Vagina (tissue), 2 donors: ENCODE results near the gene MAP7.

Source experiments
- CTCF ChIP-seq, 3 experiments: fragments of 450-650 bp in 2 of 3; fragments of 200-600 bp in 1 of 3; sonication (generic) in 1 of 3; IDR thresholded peaks; one replicate each; pipeline ENCODE4 v1.5.1; 2017 to 2019; ENCODE audit warnings: antibody characterized with exemption in 3 of 3, mild to moderate bottlenecking in 2 of 3, moderate library complexity in 2 of 3
- POLR2A ChIP-seq, 2 donors: fragments of 450-650 bp; IDR thresholded peaks; one replicate each; pipeline ENCODE4 v1.6.1; 2017; ENCODE audit warnings: antibody characterized with exemption in 2 of 2, mild to moderate bottlenecking in 2 of 2, moderate library complexity in 2 of 2
- POLR2AphosphoS5 ChIP-seq, 2 donors: sonication (generic); formaldehyde crosslinking; IDR thresholded peaks; one replicate each; pipeline ENCODE4 v1.9.0; 2017; ENCODE audit warnings: antibody characterized with exemption in 2 of 2, mild to moderate bottlenecking in 2 of 2, low read depth in 1 of 2; ENCODE audit not compliant: insufficient read depth in 1 of 2

- TF ChIP-seq POLR2A (IDR thresholded peaks at IDR 0.05) = no peak
- no peak for TF ChIP-seq CTCF (IDR thresholded peaks at IDR 0.05)
- TF ChIP-seq POLR2AphosphoS5 (IDR thresholded peaks at IDR 0.05; ENCODE audit: insufficient read depth in 1 of 2, low read depth in 1 of 2) = no peak
These were observed 115.1 kb downstream of the MAP7 start for GRCh38 chr6:136435101-136435500.
